H1 (cell line): ENCODE measurements around the gene MEGF11. TPM values are rescaled to one million over a fixed set of nuclear protein-coding genes. Genes with fewer than 3 reads are reported as not detected.

ENCODE experiments used
- CTCF ChIA-PET: fragments of 300-600 bp; sonication (Branson Sonifier 250); formaldehyde crosslinking; loops from one replicate; lab custom pipeline; 2021; ENCODE audit not compliant: partially characterized antibody; lab: Charles Lee
- POLR2A ChIA-PET: fragments of 300-600 bp; sonication (Branson Sonifier 250); formaldehyde crosslinking; loops from one replicate; lab custom pipeline; 2021; ENCODE audit warnings: inconsistent platforms; ENCODE audit not compliant: partially characterized antibody; lab: Charles Lee
- DNase-seq, 2 experiments: peaks; one replicate each; pipeline versions ENCODE4 v3.0.0 to v3.0.0-alpha.2; 2010 to 2022; ENCODE audit warnings: low spot score in 2 of 2, low read depth in 1 of 2, mixed read lengths in 1 of 2
- FAIRE-seq: peaks from 2 replicates; lab custom pipeline; 2011; peaks lifted over from hg19 to GRCh38; lab: Jason Lieb, UNC
- H2AFZ ChIP-seq: 2 replicates; pipeline ENCODE4 v1.8.1; 2012; ENCODE audit warnings: low read length, inconsistent platforms
- H2AK5ac ChIP-seq: 2 replicates; pipeline ENCODE4 v1.6.1; 2013; ENCODE audit warnings: low read depth, low read length
- H2BK120ac ChIP-seq: replicated peaks from 2 replicates; pipeline ENCODE3; 2013; ENCODE audit warnings: low read depth, low read length, inconsistent platforms
- H2BK12ac ChIP-seq: 2 replicates; pipeline ENCODE4 v1.6.1; 2013; ENCODE audit warnings: low read depth, low read length
- H2BK15ac ChIP-seq: 2 replicates; pipeline ENCODE4 v1.6.1; 2013; ENCODE audit warnings: low read length
- H2BK20ac ChIP-seq: 2 replicates; pipeline ENCODE4 v1.6.1; 2013; ENCODE audit warnings: low read length
- H2BK5ac ChIP-seq: 2 replicates; pipeline ENCODE4 v1.6.1; 2013; ENCODE audit warnings: low read depth, low read length
- H3K14ac ChIP-seq: 2 replicates; pipeline ENCODE4 v1.6.1; 2013; ENCODE audit warnings: inconsistent platforms; ENCODE audit not compliant: insufficient read length
- H3K18ac ChIP-seq: 2 replicates; pipeline ENCODE4 v1.6.1; 2013; ENCODE audit warnings: low read length; ENCODE audit errors: extremely low read depth
- H3K23ac ChIP-seq: 2 replicates; pipeline ENCODE4 v1.6.1; 2013; ENCODE audit warnings: inconsistent platforms; ENCODE audit not compliant: insufficient read length
- H3K23me2 ChIP-seq: 2 replicates; pipeline ENCODE4 v1.6.1; 2013; ENCODE audit warnings: low read depth, low read length
- H3K27ac ChIP-seq: 2 replicates; pipeline ENCODE4 v1.6.1; 2011; ENCODE audit warnings: low read depth, low read length, inconsistent platforms
- H3K27me3 ChIP-seq, 4 experiments: replicated peaks in 1 of 4; 1 replicate in 1 of 4; 2 replicates in 3 of 4; pipeline versions ENCODE4 v1.6.1 to v1.8.1; 2011 to 2013; ENCODE audit warnings: low read length in 3 of 4, mild to moderate bottlenecking in 3 of 4, inconsistent platforms in 2 of 4, mixed read lengths in 2 of 4, moderate library complexity in 1 of 4; ENCODE audit not compliant: control insufficient read depth in 3 of 4, insufficient read depth in 3 of 4; ENCODE audit errors: extremely low read depth in 1 of 4
- H3K36me3 ChIP-seq, 4 experiments: 2 replicates each; pipeline versions ENCODE4 v1.6.1 to v1.8.1; 2011 to 2013; ENCODE audit warnings: mild to moderate bottlenecking in 4 of 4, low read length in 3 of 4, moderate library complexity in 2 of 4, control low read depth in 1 of 4, inconsistent platforms in 1 of 4; ENCODE audit not compliant: insufficient read depth in 4 of 4, control insufficient read depth in 2 of 4
- H3K4ac ChIP-seq: replicated peaks from 2 replicates; pipeline ENCODE3; 2013; ENCODE audit warnings: low read length, low read depth, mixed read lengths, inconsistent platforms; ENCODE audit not compliant: insufficient read length
- H3K4me1 ChIP-seq, 4 experiments: replicated peaks in 1 of 4; 1 replicate in 1 of 4; 2 replicates in 3 of 4; pipeline versions ENCODE4 v1.6.1 to v1.8.1; 2011 to 2013; ENCODE audit warnings: low read length in 3 of 4, inconsistent platforms in 2 of 4, mixed read lengths in 1 of 4; ENCODE audit not compliant: insufficient read depth in 4 of 4, control insufficient read depth in 3 of 4
- H3K4me2 ChIP-seq, 2 experiments: 2 replicates each; pipeline versions ENCODE4 v1.6.1 to v1.8.1; 2011 to 2013; ENCODE audit warnings: low read depth in 2 of 2, low read length in 2 of 2, control low read depth in 1 of 2, inconsistent platforms in 1 of 2, mild to moderate bottlenecking in 1 of 2; ENCODE audit not compliant: insufficient read depth in 1 of 2
- H3K4me3 ChIP-seq, 4 experiments: fragments of 200-600, 300-600 bp in 1 of 4; sonication (generic), shearing (Covaris generic), sonication (Bioruptor Twin) in 1 of 4; 2 replicates each; pipeline versions ENCODE4 v1.5.1 to v1.8.1; 2011 to 2016; ENCODE audit warnings: low read length in 4 of 4, low read depth in 3 of 4, control low read depth in 2 of 4, inconsistent platforms in 2 of 4, mild to moderate bottlenecking in 2 of 4, mixed read lengths in 1 of 4, moderate library complexity in 1 of 4; ENCODE audit not compliant: insufficient read depth in 2 of 4; ENCODE audit errors: extremely low read depth in 1 of 4
- H3K56ac ChIP-seq: replicated peaks from 2 replicates; pipeline ENCODE3; 2013; ENCODE audit warnings: low read depth, mild to moderate bottlenecking, mixed read lengths, low read length, inconsistent platforms; ENCODE audit not compliant: insufficient read length
- H3K79me1 ChIP-seq: 2 replicates; pipeline ENCODE4 v1.6.1; 2013; ENCODE audit warnings: low read depth, low read length, control low read depth
- H3K79me2 ChIP-seq, 2 experiments: 2 replicates each; pipeline versions ENCODE4 v1.6.1 to v1.8.1; 2012 to 2013; ENCODE audit warnings: low read length in 2 of 2, mild to moderate bottlenecking in 2 of 2, inconsistent platforms in 1 of 2; ENCODE audit not compliant: insufficient read depth in 2 of 2, control insufficient read depth in 1 of 2
- H3K9ac ChIP-seq, 4 experiments: replicated peaks in 1 of 4; 1 replicate in 1 of 4; 2 replicates in 3 of 4; pipeline versions ENCODE4 v1.6.1 to v1.8.1; 2011 to 2013; ENCODE audit warnings: low read depth in 3 of 4, low read length in 3 of 4, control low read depth in 2 of 4, mild to moderate bottlenecking in 2 of 4, moderate library complexity in 2 of 4, inconsistent platforms in 1 of 4; ENCODE audit errors: extremely low read depth in 1 of 4
- H3K9me3 ChIP-seq, 2 experiments: 2 replicates each; pipeline versions ENCODE4 v1.6.1 to v1.8.1; 2012 to 2013; ENCODE audit warnings: mild to moderate bottlenecking in 2 of 2, moderate library complexity in 2 of 2, control low read depth in 1 of 2, inconsistent platforms in 1 of 2, low read depth in 1 of 2, low read length in 1 of 2, mixed read lengths in 1 of 2; ENCODE audit not compliant: insufficient read depth in 2 of 2
- H4K20me1 ChIP-seq, 2 experiments: replicated peaks in 1 of 2; 2 replicates each; pipeline versions ENCODE3 to v1.8.1; 2011 to 2013; ENCODE audit warnings: inconsistent platforms in 2 of 2, low read length in 2 of 2, mild to moderate bottlenecking in 1 of 2; ENCODE audit not compliant: insufficient read depth in 2 of 2, control insufficient read depth in 1 of 2
- H4K5ac ChIP-seq: 2 replicates; pipeline ENCODE4 v1.6.1; 2013; ENCODE audit warnings: low read length, low read depth, mixed read lengths, inconsistent platforms; ENCODE audit not compliant: insufficient read length
- H4K8ac ChIP-seq: 2 replicates; pipeline ENCODE4 v1.8.0; 2013; ENCODE audit warnings: mild to moderate bottlenecking, moderate library complexity, low read length, inconsistent platforms; ENCODE audit not compliant: insufficient read depth; ENCODE audit errors: extremely low read depth
- H4K91ac ChIP-seq: replicated peaks from 2 replicates; pipeline ENCODE3; 2013; ENCODE audit warnings: low read length, mixed read lengths, inconsistent platforms; ENCODE audit not compliant: insufficient read length
- ASH2L ChIP-seq: fragments of 200-600, 300-600 bp; sonication (generic); IDR thresholded peaks from one replicate; pipeline ENCODE4 v1.7.1; 2017; ENCODE audit warnings: low read length
- BCL11A ChIP-seq, 2 experiments: IDR thresholded peaks; one replicate each; pipeline ENCODE4 v1.6.1; 2011; ENCODE audit warnings: low read depth in 2 of 2, low read length in 2 of 2, mild to moderate bottlenecking in 2 of 2
- CBX5 ChIP-seq: fragments of 300-800, 300-1000 bp; sonication (generic); IDR thresholded peaks from 2 replicates; pipeline ENCODE4 v1.7.1; 2016; ENCODE audit warnings: antibody characterized with exemption, low read length, low read depth
- CREB1 ChIP-seq: IDR thresholded peaks from 2 replicates; pipeline ENCODE4 v1.6.1; 2012; ENCODE audit warnings: inconsistent platforms
- HDAC6 ChIP-seq: IDR thresholded peaks from one replicate; pipeline ENCODE4 v1.7.1; 2012; ENCODE audit warnings: low read depth, mild to moderate bottlenecking, inconsistent platforms, low read length, moderate library complexity
- POLR2AphosphoS5 ChIP-seq: IDR thresholded peaks from 2 replicates; pipeline ENCODE4 v1.6.1; 2011; ENCODE audit warnings: low read depth, low read length
- RAD21 ChIP-seq, 2 experiments: IDR thresholded peaks in 1 of 2; conservative IDR thresholded peaks in 1 of 2; 2 replicates each; pipeline ENCODE4 v1.6.1; 2011; ENCODE audit warnings: low read depth in 2 of 2, low read length in 2 of 2, improper control_type of control experiment in 1 of 2, inconsistent platforms in 1 of 2, mild to moderate bottlenecking in 1 of 2, moderate library complexity in 1 of 2
- RFX5 ChIP-seq: IDR thresholded peaks from 2 replicates; pipeline ENCODE4 v1.6.1; 2011; ENCODE audit warnings: low read depth, low read length, improper control_type of control experiment, borderline replicate concordance
- RXRA ChIP-seq: IDR thresholded peaks from 2 replicates; pipeline ENCODE4 v1.6.1; 2011; ENCODE audit warnings: low read depth, mild to moderate bottlenecking, low read length, moderate library complexity; ENCODE audit not compliant: insufficient read depth
- SIX5 ChIP-seq: IDR thresholded peaks from 2 replicates; pipeline ENCODE4 v1.6.1; 2011; ENCODE audit warnings: mild to moderate bottlenecking, low read depth, low read length
- TAF7 ChIP-seq: optimal IDR thresholded peaks from 2 replicates; pipeline ENCODE3; 2011; ENCODE audit warnings: low read depth, mild to moderate bottlenecking, inconsistent platforms, low read length, moderate library complexity, borderline replicate concordance
- ZNF274 ChIP-seq: IDR thresholded peaks from 2 replicates; pipeline ENCODE4 v1.7.0; 2012; ENCODE audit warnings: low read length, borderline replicate concordance; ENCODE audit errors: extremely low read depth
- WGBS, 2 experiments: shearing (Covaris generic) in 1 of 2; methylation state at CpG; one replicate each; pipeline versions ENCODE4 v1.1.6 to v1.1.7; 2013 to 2015; ENCODE audit warnings: low lambda C conversion rate in 2 of 2, mixed read lengths in 2 of 2, inconsistent platforms in 1 of 2, low coverage in 1 of 2, missing lambda C conversion rate in 1 of 2; ENCODE audit not compliant: insufficient replicate concordance in 2 of 2, insufficient coverage in 1 of 2, insufficient read length in 1 of 2; ENCODE audit errors: extremely low coverage in 1 of 2, missing lambda C conversion rate in 1 of 2; 5-methylcytosine and 5-hydroxymethylcytosine counted together
- polyA plus RNA-seq, 7 experiments: library from polyadenylated mRNA; depleted of rRNA in 3 of 7; stranded (reverse) in 5 of 7; unstranded in 2 of 7; fragments of >200 nt in 5 of 7; fragments of 200-250 nt in 2 of 7; gene quantifications; 1 replicate in 5 of 7; 2 replicates in 1 of 7; 4 replicates in 1 of 7; pipeline versions ENCODE4 v1.2.1 to v1.2.3, GENCODE V29; 2011 to 2013; ENCODE audit warnings: missing spikeins in 2 of 7, mixed read lengths in 2 of 7
- total RNA-seq: library from RNA; stranded (reverse); fragmentation: NEBNext Ultra II Directional; extraction: Animal tissue kit (Norgen Biotek cat#: 25700); gene quantifications from 2 replicates; pipeline ENCODE4 v1.2.1, GENCODE V29; 2021
- TF ChIP-seq, protein P1 (sequence below): IDR thresholded peaks from 2 replicates; pipeline ENCODE4 v1.6.1; 2012; ENCODE audit warnings: inconsistent platforms

MEGF11 gene
- total and polyA plus RNA-seq, 2 of the 8 experiments (the other 6 are each of a cell fraction or from before 2014, with no cell fraction given) = 4.4 to 4.8 TPM

DNA sequence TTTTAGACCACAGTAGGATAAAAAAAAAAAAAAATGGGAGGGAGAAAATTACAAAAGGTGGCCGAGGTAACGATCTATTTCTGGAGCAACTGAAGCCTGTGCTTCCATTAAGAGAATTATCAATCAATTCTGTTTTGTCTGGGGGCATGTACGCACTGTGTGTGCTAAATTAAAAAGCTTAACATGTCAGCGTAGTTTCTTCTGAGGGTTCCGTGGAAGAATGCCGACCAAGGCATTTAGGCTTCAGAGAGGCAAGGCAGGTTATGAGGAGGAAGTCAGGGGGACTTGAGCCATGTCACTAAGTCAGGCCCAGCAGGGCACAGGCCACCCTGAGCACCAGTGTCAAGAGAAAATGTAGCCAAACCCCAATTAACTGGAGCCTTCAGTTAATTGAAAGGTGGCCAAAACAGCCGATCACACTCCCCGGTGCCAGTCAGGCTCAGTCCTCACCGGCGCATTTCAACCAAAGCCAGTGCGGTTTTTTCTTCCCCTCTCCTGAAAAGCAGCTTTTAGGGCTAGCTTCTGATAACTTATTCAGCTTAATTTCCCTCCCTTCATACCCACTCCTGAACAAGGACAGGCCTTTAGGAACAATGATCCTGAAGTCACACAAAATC lies 113.9 kb downstream of the MEGF11 start:
- no peak overlapping the region for H2AK5ac ChIP-seq
- no peak overlapping the region for H3K23ac ChIP-seq
- no peaks in the 10 kb centered on the region for H3K79me1 ChIP-seq
- no peaks in the 10 kb centered on the region for H3K79me2 ChIP-seq
- peaks cover 0 to 11% (median 3%) of the 10 kb centered on the region in 4 experiments; a peak in 4 of 7 replicates for H3K4me1 ChIP-seq
- H4K5ac ChIP-seq = no peak overlapping the region
- no peaks in the 10 kb centered on the region for H3K23me2 ChIP-seq
- H3K4me3 ChIP-seq = no peak overlapping the region
- no peak overlapping the region for H2BK20ac ChIP-seq
- ChIA-PET CTCF (interaction anchor here (0.5 to 1.7 kb wide), 6 partner anchors 10 to 52 kb away, joined by 3 to 6 read pairs (median 4); no protein-coding TSS in a partner anchor), POLR2A (no interaction called here)
- no peak overlapping the region for H3K9ac ChIP-seq
- no peak overlapping the region; the same call in 1 of the 2 replicates for H3K18ac ChIP-seq
- no peak overlapping the region for H3K27ac ChIP-seq
- no peak overlapping the region for H2BK15ac ChIP-seq
- H4K8ac ChIP-seq = no peak overlapping the region
- H2BK12ac ChIP-seq = no peak overlapping the region
- no peak for DNase-seq
- no peak overlapping the region for H2AFZ ChIP-seq
- no peaks in the 10 kb centered on the region for H3K9me3 ChIP-seq
- H4K91ac ChIP-seq = no peak overlapping the region
- H3K14ac ChIP-seq = no peak overlapping the region
- no peak for FAIRE-seq
- no peak overlapping the region for H2BK120ac ChIP-seq
- H3K4ac ChIP-seq = no peak overlapping the region
- H2BK5ac ChIP-seq = no peak overlapping the region
- H3K56ac ChIP-seq = no peak overlapping the region
- no peaks in the 10 kb centered on the region for H3K27me3 ChIP-seq
- no peaks in the 10 kb centered on the region for H4K20me1 ChIP-seq
- no peak overlapping the region for H3K4me2 ChIP-seq
- H3K36me3 ChIP-seq = no peaks in the 10 kb centered on the region
- WGBS, 2 experiments = 89% methylated on average over 11 of the region's 11 CpGs; no CpG with 5 or more reads in 1 of the 2 experiments
- TF ChIP-seq SIX5 = no peak
- no peak for TF ChIP-seq CREB1
- TF ChIP-seq BCL11A (IDR thresholded peaks at IDR 0.05; ENCODE audit: low read depth in 2 of 2, low read length in 2 of 2) = no peak
- TF ChIP-seq TAF7 = no peak
- TF ChIP-seq HDAC6 = no peak
- TF ChIP-seq ASH2L = no peak
- no peak for TF ChIP-seq CBX5
- TF ChIP-seq RAD21 (IDR thresholded peaks at IDR 0.05 in 1 of 2, conservative IDR thresholded peaks at IDR 0.05 in 1 of 2; ENCODE audit: low read depth in 2 of 2, low read length in 2 of 2) = no peak
- no peak for TF ChIP-seq RFX5
- no peak for TF ChIP-seq ZNF274
- no peak for TF ChIP-seq RXRA
- TF ChIP-seq, protein P1, sequence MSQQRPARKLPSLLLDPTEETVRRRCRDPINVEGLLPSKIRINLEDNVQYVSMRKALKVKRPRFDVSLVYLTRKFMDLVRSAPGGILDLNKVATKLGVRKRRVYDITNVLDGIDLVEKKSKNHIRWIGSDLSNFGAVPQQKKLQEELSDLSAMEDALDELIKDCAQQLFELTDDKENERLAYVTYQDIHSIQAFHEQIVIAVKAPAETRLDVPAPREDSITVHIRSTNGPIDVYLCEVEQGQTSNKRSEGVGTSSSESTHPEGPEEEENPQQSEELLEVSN = no peak
- no peak for TF ChIP-seq POLR2AphosphoS5
